H9 (cell line): ENCODE results near the gene SP140L. TPM values are rescaled to one million over a fixed set of nuclear protein-coding genes. Genes with fewer than 3 reads are reported as not detected.

Source experiments
- DNase-seq: peaks from one replicate; pipeline ENCODE4 v3.0.0-alpha.2; 2017
- H2AFZ ChIP-seq: one replicate; pipeline ENCODE4 v1.6.1; 2013; ENCODE audit warnings: mild to moderate bottlenecking, low read length, control low read depth, moderate library complexity
- H2AK5ac ChIP-seq: 2 replicates; pipeline ENCODE4 v1.6.1; 2013; ENCODE audit warnings: low read length, control low read depth, mixed read lengths; ENCODE audit not compliant: insufficient read length
- H2BK120ac ChIP-seq: one replicate; pipeline ENCODE4 v1.6.1; 2013; ENCODE audit warnings: low read depth, mild to moderate bottlenecking, low read length, control low read depth, inconsistent platforms; ENCODE audit not compliant: poor library complexity, severe bottlenecking
- H2BK12ac ChIP-seq: 2 replicates; pipeline ENCODE4 v1.6.1; 2013; ENCODE audit warnings: low read length, control low read depth, mixed read lengths, low read depth; ENCODE audit not compliant: insufficient read length
- H2BK15ac ChIP-seq: 2 replicates; pipeline ENCODE4 v1.6.1; 2013; ENCODE audit warnings: low read depth, low read length, control low read depth
- H2BK20ac ChIP-seq: one replicate; pipeline ENCODE4 v1.6.1; 2013; ENCODE audit warnings: low read depth, mild to moderate bottlenecking, low read length, control low read depth, inconsistent platforms; ENCODE audit not compliant: poor library complexity, severe bottlenecking
- H2BK5ac ChIP-seq: 2 replicates; pipeline ENCODE4 v1.6.1; 2013; ENCODE audit warnings: low read length, control low read depth, mixed read lengths; ENCODE audit not compliant: insufficient read length
- H3K14ac ChIP-seq: 2 replicates; pipeline ENCODE4 v1.6.1; 2013; ENCODE audit warnings: low read length, control low read depth; ENCODE audit not compliant: insufficient read depth
- H3K18ac ChIP-seq: 2 replicates; pipeline ENCODE4 v1.6.1; 2013; ENCODE audit warnings: low read depth, mild to moderate bottlenecking, mixed read lengths, low read length, control low read depth; ENCODE audit not compliant: insufficient read length
- H3K23ac ChIP-seq: 2 replicates; pipeline ENCODE4 v1.6.1; 2013; ENCODE audit warnings: low read length, control low read depth, mixed read lengths, low read depth; ENCODE audit not compliant: insufficient read length
- H3K23me2 ChIP-seq: 2 replicates; pipeline ENCODE4 v1.6.1; 2013; ENCODE audit warnings: low read depth, mild to moderate bottlenecking, mixed read lengths, low read length, control low read depth; ENCODE audit not compliant: insufficient read length, poor library complexity, severe bottlenecking
- H3K27ac ChIP-seq: 2 replicates; pipeline ENCODE4 v1.5.1; 2013; ENCODE audit warnings: low read length, control low read depth, mixed read lengths, low read depth; ENCODE audit not compliant: insufficient read length
- H3K27me3 ChIP-seq: 2 replicates; pipeline ENCODE4 v1.6.1; 2013; ENCODE audit warnings: low read length, control low read depth, inconsistent platforms; ENCODE audit not compliant: insufficient read depth
- H3K4ac ChIP-seq: 2 replicates; pipeline ENCODE4 v1.6.1; 2013; ENCODE audit warnings: low read depth, mild to moderate bottlenecking, control low read depth, inconsistent platforms, low read length, moderate library complexity
- H3K4me1 ChIP-seq: 2 replicates; pipeline ENCODE4 v1.6.1; 2013; ENCODE audit warnings: low read length, control low read depth, inconsistent platforms; ENCODE audit not compliant: insufficient read depth
- H3K4me2 ChIP-seq: 2 replicates; pipeline ENCODE4 v1.6.1; 2013; ENCODE audit warnings: low read length, control low read depth, mixed read lengths; ENCODE audit not compliant: insufficient read length, insufficient read depth
- H3K56ac ChIP-seq: 2 replicates; pipeline ENCODE4 v1.6.1; 2013; ENCODE audit warnings: low read depth, mild to moderate bottlenecking, mixed read lengths, low read length, control low read depth; ENCODE audit not compliant: insufficient read length
- H3K79me1 ChIP-seq: 2 replicates; pipeline ENCODE4 v1.6.1; 2013; ENCODE audit warnings: low read depth, mild to moderate bottlenecking, moderate library complexity, low read length, control low read depth, inconsistent platforms; ENCODE audit not compliant: insufficient read depth, poor library complexity, severe bottlenecking
- H3K79me2 ChIP-seq: 2 replicates; pipeline ENCODE4 v1.6.1; 2013; ENCODE audit warnings: low read length, control low read depth, inconsistent platforms; ENCODE audit not compliant: insufficient read depth
- H3K9ac ChIP-seq: 2 replicates; pipeline ENCODE4 v1.6.1; 2013; ENCODE audit warnings: low read length, control low read depth, mixed read lengths; ENCODE audit not compliant: insufficient read length; ENCODE audit errors: extremely low read depth
- H3K9me3 ChIP-seq: one replicate; pipeline ENCODE4 v1.6.1; 2013; ENCODE audit warnings: low read depth, low read length, inconsistent platforms; ENCODE audit not compliant: control insufficient read depth
- H3T11ph ChIP-seq: one replicate; pipeline ENCODE4 v1.6.1; 2013; ENCODE audit warnings: mild to moderate bottlenecking, low read length, control low read depth, inconsistent platforms
- H4K20me1 ChIP-seq: one replicate; pipeline ENCODE4 v1.6.1; 2013; ENCODE audit not compliant: control insufficient read depth, insufficient read length, insufficient read depth
- H4K5ac ChIP-seq: 2 replicates; pipeline ENCODE4 v1.6.1; 2013; ENCODE audit warnings: low read depth, mild to moderate bottlenecking, mixed read lengths, low read length, control low read depth; ENCODE audit not compliant: insufficient read length
- H4K8ac ChIP-seq: replicated peaks from 2 replicates; pipeline ENCODE4 v1.6.1; 2013; ENCODE audit warnings: low read length, control low read depth, mixed read lengths, low read depth; ENCODE audit not compliant: insufficient read length
- H4K91ac ChIP-seq: 2 replicates; pipeline ENCODE4 v1.6.1; 2013; ENCODE audit warnings: low read depth, mild to moderate bottlenecking, moderate library complexity, mixed read lengths, low read length, control low read depth; ENCODE audit not compliant: insufficient read length
- H3K27ac Mint-ChIP-seq, 3 experiments: 2 replicates in 2 of 3; 3 replicates in 1 of 3; pipeline ENCODE4 v1.8.0; 2020 to 2021; ENCODE audit warnings: mixed read lengths in 3 of 3, mild to moderate bottlenecking in 1 of 3, moderate library complexity in 1 of 3
- H3K27me3 Mint-ChIP-seq: 2 replicates; pipeline ENCODE4 v1.8.0; 2021; ENCODE audit warnings: low read depth, mild to moderate bottlenecking, moderate library complexity, mixed read lengths
- H3K36me3 Mint-ChIP-seq, 3 experiments: 2 replicates in 2 of 3; 3 replicates in 1 of 3; pipeline ENCODE4 v1.8.0; 2020 to 2021; ENCODE audit warnings: low read depth in 3 of 3, mixed read lengths in 3 of 3; ENCODE audit not compliant: insufficient read depth in 1 of 3
- H3K4me1 Mint-ChIP-seq, 2 experiments: 2 replicates each; pipeline ENCODE4 v1.8.0; 2020; ENCODE audit warnings: mixed read lengths in 2 of 2
- H3K4me3 Mint-ChIP-seq, 2 experiments: 2 replicates in 1 of 2; 3 replicates in 1 of 2; pipeline ENCODE4 v1.8.0; 2020 to 2021; ENCODE audit warnings: mild to moderate bottlenecking in 2 of 2, mixed read lengths in 2 of 2, moderate library complexity in 1 of 2
- H3K9me3 Mint-ChIP-seq, 2 experiments: 2 replicates in 1 of 2; 3 replicates in 1 of 2; pipeline ENCODE4 v1.8.0; 2020; ENCODE audit warnings: mild to moderate bottlenecking in 2 of 2, mixed read lengths in 2 of 2, moderate library complexity in 1 of 2
- CTCF ChIP-seq: fragments of 200-600 bp; sonication (generic); conservative IDR thresholded peaks from 3 replicates; pipeline ENCODE4 v1.8.0; 2021; ENCODE audit warnings: antibody characterized with exemption, mild to moderate bottlenecking
- WGBS: extraction: QIAGEN DNeasy Blood & Tissue Kit; methylation state at CpG from one replicate; pipeline ENCODE4 v1.1.7; 2013; ENCODE audit warnings: missing lambda C conversion rate, low lambda C conversion rate, mixed read lengths; ENCODE audit not compliant: insufficient read length; ENCODE audit errors: extremely low coverage; 5-methylcytosine and 5-hydroxymethylcytosine counted together
- total RNA-seq: library from RNA; stranded (reverse); gene quantifications from 2 replicates; pipeline ENCODE4 v1.2.1, GENCODE V29; 2021

The SP140L gene
- total RNA-seq, 1 experiment from 2014 or later, result 1.3 TPM

GRCh38 chr2:230305416-230306275, 21.3 kb upstream of the SP140L start:
- Histone ChIP-seq H3K9me3 (no peaks in the 10 kb centered on the region), H3K27me3 (no peaks in the 10 kb centered on the region), H4K20me1 (no peaks in the 10 kb centered on the region), H3T11ph (no peak overlapping the region), H2AFZ (no peak overlapping the region), H4K91ac (no peak overlapping the region), H3K27ac (no peak overlapping the region), H2BK12ac (no peak overlapping the region), H3K79me2 (no peaks in the 10 kb centered on the region), H2BK20ac (no peak overlapping the region), H4K5ac (no peak overlapping the region), H4K8ac (no peak overlapping the region), H3K18ac (no peak overlapping the region), H2BK15ac (no peak overlapping the region; the same call in 1 of the 2 replicates), H3K23me2 (no peaks in the 10 kb centered on the region), H3K4me2 (no peak overlapping the region), H3K4me1 (no peaks in the 10 kb centered on the region), H2AK5ac (no peak overlapping the region), H2BK5ac (no peak overlapping the region), H3K4ac (no peak overlapping the region), H3K56ac (no peak overlapping the region), H3K79me1 (no peaks in the 10 kb centered on the region), H3K23ac (no peak overlapping the region), H2BK120ac (no peak overlapping the region), H3K14ac (no peak overlapping the region; the same call in 1 of the 2 replicates), H3K9ac (no peak overlapping the region)
- Mint-ChIP-seq H3K4me1 (no peaks in the 10 kb centered on the region), H3K4me3 (no peak overlapping the region), H3K36me3 (peaks cover under 1 to 12% (median 4%) of the 10 kb centered on the region in 3 experiments; a peak in 4 of 7 replicates), H3K9me3 (peaks cover 21 to 26% of the 10 kb centered on the region in 2 experiments), H3K27me3 (no peaks in the 10 kb centered on the region; the same call in 1 of the 2 replicates), H3K27ac (peak overlapping the region in 1 of 3 experiments; percentile 59; a peak in 1 of 7 replicates)
- no CpG with 5 or more reads among the region's 23 CpGs for whole genome bisulfite sequencing
- TF ChIP-seq CTCF, result no peak
- DNase-seq, result no peak
